ENCODE measurements around the gene TTC28.

GRCh38 chr22:27930331-27931060 lies 749.1 kb downstream of the TTC28 start:
- TF ChIP-seq, protein P1, sequence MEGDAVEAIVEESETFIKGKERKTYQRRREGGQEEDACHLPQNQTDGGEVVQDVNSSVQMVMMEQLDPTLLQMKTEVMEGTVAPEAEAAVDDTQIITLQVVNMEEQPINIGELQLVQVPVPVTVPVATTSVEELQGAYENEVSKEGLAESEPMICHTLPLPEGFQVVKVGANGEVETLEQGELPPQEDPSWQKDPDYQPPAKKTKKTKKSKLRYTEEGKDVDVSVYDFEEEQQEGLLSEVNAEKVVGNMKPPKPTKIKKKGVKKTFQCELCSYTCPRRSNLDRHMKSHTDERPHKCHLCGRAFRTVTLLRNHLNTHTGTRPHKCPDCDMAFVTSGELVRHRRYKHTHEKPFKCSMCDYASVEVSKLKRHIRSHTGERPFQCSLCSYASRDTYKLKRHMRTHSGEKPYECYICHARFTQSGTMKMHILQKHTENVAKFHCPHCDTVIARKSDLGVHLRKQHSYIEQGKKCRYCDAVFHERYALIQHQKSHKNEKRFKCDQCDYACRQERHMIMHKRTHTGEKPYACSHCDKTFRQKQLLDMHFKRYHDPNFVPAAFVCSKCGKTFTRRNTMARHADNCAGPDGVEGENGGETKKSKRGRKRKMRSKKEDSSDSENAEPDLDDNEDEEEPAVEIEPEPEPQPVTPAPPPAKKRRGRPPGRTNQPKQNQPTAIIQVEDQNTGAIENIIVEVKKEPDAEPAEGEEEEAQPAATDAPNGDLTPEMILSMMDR (IDR thresholded peaks at IDR 0.05): no peak
- TF ChIP-seq POLR2A (IDR thresholded peaks at IDR 0.05): no peak

Measured in uterus (tissue), 2 donors.